Measurements from ENCODE around the gene SLC38A3.
"Not testable (repeated sequence)": the region's sequence is repeated elsewhere in the genome, so short reads cannot be mapped to it uniquely, and the experiment has no call there.

The SLC38A3 gene

GRCh38 chr3:50256978-50257890 is 52.2 kb downstream of the SLC38A3 start:
- DNase-seq, result no peak

- no peak for DNase-seq
These were observed 53.1 kb downstream of the SLC38A3 start for GRCh38 chr3:50258029-50258680.

GRCh38 chr3:50258979-50259378 is 53.9 kb downstream of the SLC38A3 start:
- DNase-seq, result no peak

GRCh38 chr3:50259432-50260026 is 54.5 kb downstream of the SLC38A3 start:
- DNase-seq, result no peak

- peak; percentile 68 for DNase-seq
These were observed 55.2 kb downstream of the SLC38A3 start for GRCh38 chr3:50260027-50260941.

GRCh38 chr3:50260942-50261441 is 55.9 kb downstream of the SLC38A3 start:
- DNase-seq, result no peak

- no peak for DNase-seq
These were observed 56.4 kb downstream of the SLC38A3 start for GRCh38 chr3:50261505-50261904.

- not testable (repeated sequence) for DNase-seq
These were observed 57.1 kb downstream of the SLC38A3 start for GRCh38 chr3:50262200-50262599.

GRCh38 chr3:50262778-50263177 is 57.7 kb downstream of the SLC38A3 start:
- no peak for DNase-seq

- no peak for DNase-seq
These were observed 58.7 kb downstream of the SLC38A3 start for GRCh38 chr3:50263478-50264382.

GRCh38 chr3:50264383-50264963 is 59.4 kb downstream of the SLC38A3 start:
- DNase-seq, result no peak

GRCh38 chr3:50264964-50265485 is 60.0 kb downstream of the SLC38A3 start:
- DNase-seq, result no peak

GRCh38 chr3:50265571-50265970 is 60.5 kb downstream of the SLC38A3 start:
- DNase-seq, result no peak

GRCh38 chr3:50266017-50266416 is 60.9 kb downstream of the SLC38A3 start:
- DNase-seq, result no peak

- no peak for DNase-seq
These were observed 61.8 kb downstream of the SLC38A3 start for GRCh38 chr3:50266836-50267235.

- no peak for DNase-seq
These were observed 62.3 kb downstream of the SLC38A3 start for GRCh38 chr3:50267280-50267913.

- no peak for DNase-seq
These were observed 63.2 kb downstream of the SLC38A3 start for GRCh38 chr3:50268276-50268675.

GRCh38 chr3:50268703-50269451 is 63.8 kb downstream of the SLC38A3 start, which contains the start of gene SEMA3B:
SEMA3B (plus strand) TSS chr3:50269147; CDS start chr3:50269241, 94 bp downstream.
- no peak for DNase-seq

GRCh38 chr3:50269460-50269859 is 64.4 kb downstream of the SLC38A3 start:
- DNase-seq, result no peak

Measured in KG1 (cell line).